H9 (cell line): ENCODE results near the gene MRPS15. TPM values are rescaled to one million over a fixed set of nuclear protein-coding genes. Genes with fewer than 3 reads are reported as not detected.

ENCODE experiments used
- DNase-seq: peaks from one replicate; pipeline ENCODE4 v3.0.0-alpha.2; 2017
- H2AFZ ChIP-seq: one replicate; pipeline ENCODE4 v1.6.1; 2013; ENCODE audit warnings: mild to moderate bottlenecking, low read length, control low read depth, moderate library complexity
- H2AK5ac ChIP-seq: 2 replicates; pipeline ENCODE4 v1.6.1; 2013; ENCODE audit warnings: low read length, control low read depth, mixed read lengths; ENCODE audit not compliant: insufficient read length
- H2BK120ac ChIP-seq: one replicate; pipeline ENCODE4 v1.6.1; 2013; ENCODE audit warnings: low read depth, mild to moderate bottlenecking, low read length, control low read depth, inconsistent platforms; ENCODE audit not compliant: poor library complexity, severe bottlenecking
- H2BK12ac ChIP-seq: 2 replicates; pipeline ENCODE4 v1.6.1; 2013; ENCODE audit warnings: low read length, control low read depth, mixed read lengths, low read depth; ENCODE audit not compliant: insufficient read length
- H2BK15ac ChIP-seq: 2 replicates; pipeline ENCODE4 v1.6.1; 2013; ENCODE audit warnings: low read depth, low read length, control low read depth
- H2BK20ac ChIP-seq: one replicate; pipeline ENCODE4 v1.6.1; 2013; ENCODE audit warnings: low read depth, mild to moderate bottlenecking, low read length, control low read depth, inconsistent platforms; ENCODE audit not compliant: poor library complexity, severe bottlenecking
- H2BK5ac ChIP-seq: 2 replicates; pipeline ENCODE4 v1.6.1; 2013; ENCODE audit warnings: low read length, control low read depth, mixed read lengths; ENCODE audit not compliant: insufficient read length
- H3K14ac ChIP-seq: 2 replicates; pipeline ENCODE4 v1.6.1; 2013; ENCODE audit warnings: low read length, control low read depth; ENCODE audit not compliant: insufficient read depth
- H3K18ac ChIP-seq: 2 replicates; pipeline ENCODE4 v1.6.1; 2013; ENCODE audit warnings: low read depth, mild to moderate bottlenecking, mixed read lengths, low read length, control low read depth; ENCODE audit not compliant: insufficient read length
- H3K23ac ChIP-seq: 2 replicates; pipeline ENCODE4 v1.6.1; 2013; ENCODE audit warnings: low read length, control low read depth, mixed read lengths, low read depth; ENCODE audit not compliant: insufficient read length
- H3K23me2 ChIP-seq: 2 replicates; pipeline ENCODE4 v1.6.1; 2013; ENCODE audit warnings: low read depth, mild to moderate bottlenecking, mixed read lengths, low read length, control low read depth; ENCODE audit not compliant: insufficient read length, poor library complexity, severe bottlenecking
- H3K27ac ChIP-seq: 2 replicates; pipeline ENCODE4 v1.5.1; 2013; ENCODE audit warnings: low read length, control low read depth, mixed read lengths, low read depth; ENCODE audit not compliant: insufficient read length
- H3K27me3 ChIP-seq: 2 replicates; pipeline ENCODE4 v1.6.1; 2013; ENCODE audit warnings: low read length, control low read depth, inconsistent platforms; ENCODE audit not compliant: insufficient read depth
- H3K4ac ChIP-seq: 2 replicates; pipeline ENCODE4 v1.6.1; 2013; ENCODE audit warnings: low read depth, mild to moderate bottlenecking, control low read depth, inconsistent platforms, low read length, moderate library complexity
- H3K4me1 ChIP-seq: 2 replicates; pipeline ENCODE4 v1.6.1; 2013; ENCODE audit warnings: low read length, control low read depth, inconsistent platforms; ENCODE audit not compliant: insufficient read depth
- H3K4me2 ChIP-seq: 2 replicates; pipeline ENCODE4 v1.6.1; 2013; ENCODE audit warnings: low read length, control low read depth, mixed read lengths; ENCODE audit not compliant: insufficient read length, insufficient read depth
- H3K56ac ChIP-seq: 2 replicates; pipeline ENCODE4 v1.6.1; 2013; ENCODE audit warnings: low read depth, mild to moderate bottlenecking, mixed read lengths, low read length, control low read depth; ENCODE audit not compliant: insufficient read length
- H3K79me1 ChIP-seq: 2 replicates; pipeline ENCODE4 v1.6.1; 2013; ENCODE audit warnings: low read depth, mild to moderate bottlenecking, moderate library complexity, low read length, control low read depth, inconsistent platforms; ENCODE audit not compliant: insufficient read depth, poor library complexity, severe bottlenecking
- H3K79me2 ChIP-seq: 2 replicates; pipeline ENCODE4 v1.6.1; 2013; ENCODE audit warnings: low read length, control low read depth, inconsistent platforms; ENCODE audit not compliant: insufficient read depth
- H3K9ac ChIP-seq: 2 replicates; pipeline ENCODE4 v1.6.1; 2013; ENCODE audit warnings: low read length, control low read depth, mixed read lengths; ENCODE audit not compliant: insufficient read length; ENCODE audit errors: extremely low read depth
- H3K9me3 ChIP-seq: one replicate; pipeline ENCODE4 v1.6.1; 2013; ENCODE audit warnings: low read depth, low read length, inconsistent platforms; ENCODE audit not compliant: control insufficient read depth
- H3T11ph ChIP-seq: one replicate; pipeline ENCODE4 v1.6.1; 2013; ENCODE audit warnings: mild to moderate bottlenecking, low read length, control low read depth, inconsistent platforms
- H4K20me1 ChIP-seq: one replicate; pipeline ENCODE4 v1.6.1; 2013; ENCODE audit not compliant: control insufficient read depth, insufficient read length, insufficient read depth
- H4K5ac ChIP-seq: 2 replicates; pipeline ENCODE4 v1.6.1; 2013; ENCODE audit warnings: low read depth, mild to moderate bottlenecking, mixed read lengths, low read length, control low read depth; ENCODE audit not compliant: insufficient read length
- H4K8ac ChIP-seq: replicated peaks from 2 replicates; pipeline ENCODE4 v1.6.1; 2013; ENCODE audit warnings: low read length, control low read depth, mixed read lengths, low read depth; ENCODE audit not compliant: insufficient read length
- H4K91ac ChIP-seq: 2 replicates; pipeline ENCODE4 v1.6.1; 2013; ENCODE audit warnings: low read depth, mild to moderate bottlenecking, moderate library complexity, mixed read lengths, low read length, control low read depth; ENCODE audit not compliant: insufficient read length
- H3K27ac Mint-ChIP-seq, 3 experiments: 2 replicates in 2 of 3; 3 replicates in 1 of 3; pipeline ENCODE4 v1.8.0; 2020 to 2021; ENCODE audit warnings: mixed read lengths in 3 of 3, mild to moderate bottlenecking in 1 of 3, moderate library complexity in 1 of 3
- H3K27me3 Mint-ChIP-seq: 2 replicates; pipeline ENCODE4 v1.8.0; 2021; ENCODE audit warnings: low read depth, mild to moderate bottlenecking, moderate library complexity, mixed read lengths
- H3K36me3 Mint-ChIP-seq, 3 experiments: 2 replicates in 2 of 3; 3 replicates in 1 of 3; pipeline ENCODE4 v1.8.0; 2020 to 2021; ENCODE audit warnings: low read depth in 3 of 3, mixed read lengths in 3 of 3; ENCODE audit not compliant: insufficient read depth in 1 of 3
- H3K4me1 Mint-ChIP-seq, 2 experiments: 2 replicates each; pipeline ENCODE4 v1.8.0; 2020; ENCODE audit warnings: mixed read lengths in 2 of 2
- H3K4me3 Mint-ChIP-seq, 2 experiments: 2 replicates in 1 of 2; 3 replicates in 1 of 2; pipeline ENCODE4 v1.8.0; 2020 to 2021; ENCODE audit warnings: mild to moderate bottlenecking in 2 of 2, mixed read lengths in 2 of 2, moderate library complexity in 1 of 2
- H3K9me3 Mint-ChIP-seq, 2 experiments: 2 replicates in 1 of 2; 3 replicates in 1 of 2; pipeline ENCODE4 v1.8.0; 2020; ENCODE audit warnings: mild to moderate bottlenecking in 2 of 2, mixed read lengths in 2 of 2, moderate library complexity in 1 of 2
- WGBS: extraction: QIAGEN DNeasy Blood & Tissue Kit; methylation state at CpG from one replicate; pipeline ENCODE4 v1.1.7; 2013; ENCODE audit warnings: missing lambda C conversion rate, low lambda C conversion rate, mixed read lengths; ENCODE audit not compliant: insufficient read length; ENCODE audit errors: extremely low coverage; 5-methylcytosine and 5-hydroxymethylcytosine counted together
- total RNA-seq: library from RNA; stranded (reverse); gene quantifications from 2 replicates; pipeline ENCODE4 v1.2.1, GENCODE V29; 2021
- TF ChIP-seq, protein P1 (sequence below): fragments of 200-600 bp; sonication (generic); conservative IDR thresholded peaks from 3 replicates; pipeline ENCODE4 v1.8.0; 2021; ENCODE audit warnings: antibody characterized with exemption, mild to moderate bottlenecking

MRPS15 gene
- total RNA-seq, 1 experiment from 2014 or later, result 111 TPM

DNA sequence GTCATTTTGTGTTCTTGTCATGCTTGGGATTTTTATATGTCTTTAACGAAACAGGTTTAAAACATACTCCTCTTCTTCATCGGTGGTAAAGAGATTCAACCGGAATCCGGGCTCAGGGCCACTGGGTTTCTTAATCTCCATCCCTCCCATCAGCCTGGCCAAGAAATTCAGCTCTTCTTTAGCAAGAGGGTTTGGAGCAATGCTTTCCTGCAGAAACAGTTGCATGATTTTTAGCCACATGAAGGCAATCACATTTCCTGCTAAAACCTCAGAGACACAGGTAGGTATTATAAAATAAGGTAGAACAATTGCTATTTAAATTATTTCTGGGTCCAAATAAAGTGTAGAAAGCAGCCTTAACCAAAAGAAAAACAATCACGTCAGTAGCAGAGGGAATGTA is 43.8 kb downstream of the MRPS15 start:
- Histone ChIP-seq H3K9me3 (no peaks in the 10 kb centered on the region), H3K4me2 (no peak overlapping the region), H3K56ac (no peak overlapping the region), H3K4ac (no peak overlapping the region), H2BK20ac (no peak overlapping the region), H3K79me1 (no peaks in the 10 kb centered on the region), H3K4me1 (no peaks in the 10 kb centered on the region), H3K27me3 (no peaks in the 10 kb centered on the region), H3T11ph (no peak overlapping the region), H4K20me1 (no peaks in the 10 kb centered on the region), H2BK12ac (no peak overlapping the region), H3K14ac (no peak overlapping the region), H3K23me2 (peaks cover 3% of the 10 kb centered on the region), H2BK120ac (no peak overlapping the region), H4K8ac (no peak overlapping the region), H4K5ac (no peak overlapping the region), H3K79me2 (no peaks in the 10 kb centered on the region), H3K27ac (no peak overlapping the region), H4K91ac (no peak overlapping the region), H2AK5ac (no peak overlapping the region), H2BK5ac (no peak overlapping the region), H3K9ac (no peak overlapping the region), H2BK15ac (no peak overlapping the region), H3K23ac (no peak overlapping the region), H2AFZ (no peak overlapping the region), H3K18ac (no peak overlapping the region)
- DNase-seq, result no peak
- TF ChIP-seq, protein P1, sequence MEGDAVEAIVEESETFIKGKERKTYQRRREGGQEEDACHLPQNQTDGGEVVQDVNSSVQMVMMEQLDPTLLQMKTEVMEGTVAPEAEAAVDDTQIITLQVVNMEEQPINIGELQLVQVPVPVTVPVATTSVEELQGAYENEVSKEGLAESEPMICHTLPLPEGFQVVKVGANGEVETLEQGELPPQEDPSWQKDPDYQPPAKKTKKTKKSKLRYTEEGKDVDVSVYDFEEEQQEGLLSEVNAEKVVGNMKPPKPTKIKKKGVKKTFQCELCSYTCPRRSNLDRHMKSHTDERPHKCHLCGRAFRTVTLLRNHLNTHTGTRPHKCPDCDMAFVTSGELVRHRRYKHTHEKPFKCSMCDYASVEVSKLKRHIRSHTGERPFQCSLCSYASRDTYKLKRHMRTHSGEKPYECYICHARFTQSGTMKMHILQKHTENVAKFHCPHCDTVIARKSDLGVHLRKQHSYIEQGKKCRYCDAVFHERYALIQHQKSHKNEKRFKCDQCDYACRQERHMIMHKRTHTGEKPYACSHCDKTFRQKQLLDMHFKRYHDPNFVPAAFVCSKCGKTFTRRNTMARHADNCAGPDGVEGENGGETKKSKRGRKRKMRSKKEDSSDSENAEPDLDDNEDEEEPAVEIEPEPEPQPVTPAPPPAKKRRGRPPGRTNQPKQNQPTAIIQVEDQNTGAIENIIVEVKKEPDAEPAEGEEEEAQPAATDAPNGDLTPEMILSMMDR, result no peak
- 0 out of 7 replicates have a peak overlapping the region, but pooled peaks of 2 of the 3 experiments have one; percentile 11 to 45 for H3K27ac Mint-ChIP-seq
- no peak overlapping the region; a peak in 1 of 5 replicates for H3K4me3 Mint-ChIP-seq
- peaks cover 0 to 3% (median 0%) of the 10 kb centered on the region in 3 experiments; a peak in 1 of 7 replicates for H3K36me3 Mint-ChIP-seq
- H3K27me3 Mint-ChIP-seq, result no peaks in the 10 kb centered on the region
- peaks cover 9 to 10% of the 10 kb centered on the region in 2 experiments for H3K4me1 Mint-ChIP-seq
- WGBS, result no CpG with 5 or more reads among the region's 5 CpGs
- H3K9me3 Mint-ChIP-seq, result no peaks in the 10 kb centered on the region; a peak in 1 of 5 replicates
